Stimulated activated CD4-positive, alpha-beta T cell treated with anti-CD3 and anti-CD28 coated beads, Interleukin-15, amount 100 ng/mL, for 48 hours (primary cell): ENCODE results near the gene UBE2Z.

Source experiments
- DNase-seq, 2 donors: peaks; one replicate each; pipeline ENCODE4 v3.0.0-alpha.2; 2020; ENCODE audit warnings: low read depth in 2 of 2

The UBE2Z gene

GRCh38 chr17:48960834-48961515 is 52.8 kb downstream of the UBE2Z start:
- DNase-seq = no peak

GRCh38 chr17:48961516-48962233 is 53.5 kb downstream of the UBE2Z start:
- DNase-seq = no peak

GRCh38 chr17:48970224-48970623 is 62.0 kb downstream of the UBE2Z start:
- DNase-seq = no peak

GRCh38 chr17:48970865-48971687 is 62.9 kb downstream of the UBE2Z start:
- no peak for DNase-seq

- DNase-seq = no peak
Observed at GRCh38 chr17:48972749-48973097, 64.5 kb downstream of the UBE2Z start.

- DNase-seq = no peak
Observed at GRCh38 chr17:48973806-48974205, 65.6 kb downstream of the UBE2Z start.
